H9 (cell line): Measurements from ENCODE around the gene TYMP. TPM values are rescaled to one million over a fixed set of nuclear protein-coding genes. Genes with fewer than 3 reads are reported as not detected.

Experiments
- DNase-seq: peaks from one replicate; pipeline ENCODE4 v3.0.0-alpha.2; 2017
- H2AFZ ChIP-seq: one replicate; pipeline ENCODE4 v1.6.1; 2013; ENCODE audit warnings: mild to moderate bottlenecking, low read length, control low read depth, moderate library complexity
- H2AK5ac ChIP-seq: 2 replicates; pipeline ENCODE4 v1.6.1; 2013; ENCODE audit warnings: low read length, control low read depth, mixed read lengths; ENCODE audit not compliant: insufficient read length
- H2BK120ac ChIP-seq: one replicate; pipeline ENCODE4 v1.6.1; 2013; ENCODE audit warnings: low read depth, mild to moderate bottlenecking, low read length, control low read depth, inconsistent platforms; ENCODE audit not compliant: poor library complexity, severe bottlenecking
- H2BK12ac ChIP-seq: 2 replicates; pipeline ENCODE4 v1.6.1; 2013; ENCODE audit warnings: low read length, control low read depth, mixed read lengths, low read depth; ENCODE audit not compliant: insufficient read length
- H2BK15ac ChIP-seq: 2 replicates; pipeline ENCODE4 v1.6.1; 2013; ENCODE audit warnings: low read depth, low read length, control low read depth
- H2BK20ac ChIP-seq: one replicate; pipeline ENCODE4 v1.6.1; 2013; ENCODE audit warnings: low read depth, mild to moderate bottlenecking, low read length, control low read depth, inconsistent platforms; ENCODE audit not compliant: poor library complexity, severe bottlenecking
- H2BK5ac ChIP-seq: 2 replicates; pipeline ENCODE4 v1.6.1; 2013; ENCODE audit warnings: low read length, control low read depth, mixed read lengths; ENCODE audit not compliant: insufficient read length
- H3K14ac ChIP-seq: 2 replicates; pipeline ENCODE4 v1.6.1; 2013; ENCODE audit warnings: low read length, control low read depth; ENCODE audit not compliant: insufficient read depth
- H3K18ac ChIP-seq: 2 replicates; pipeline ENCODE4 v1.6.1; 2013; ENCODE audit warnings: low read depth, mild to moderate bottlenecking, mixed read lengths, low read length, control low read depth; ENCODE audit not compliant: insufficient read length
- H3K23ac ChIP-seq: 2 replicates; pipeline ENCODE4 v1.6.1; 2013; ENCODE audit warnings: low read length, control low read depth, mixed read lengths, low read depth; ENCODE audit not compliant: insufficient read length
- H3K23me2 ChIP-seq: 2 replicates; pipeline ENCODE4 v1.6.1; 2013; ENCODE audit warnings: low read depth, mild to moderate bottlenecking, mixed read lengths, low read length, control low read depth; ENCODE audit not compliant: insufficient read length, poor library complexity, severe bottlenecking
- H3K27ac ChIP-seq: 2 replicates; pipeline ENCODE4 v1.5.1; 2013; ENCODE audit warnings: low read length, control low read depth, mixed read lengths, low read depth; ENCODE audit not compliant: insufficient read length
- H3K27me3 ChIP-seq: 2 replicates; pipeline ENCODE4 v1.6.1; 2013; ENCODE audit warnings: low read length, control low read depth, inconsistent platforms; ENCODE audit not compliant: insufficient read depth
- H3K4ac ChIP-seq: 2 replicates; pipeline ENCODE4 v1.6.1; 2013; ENCODE audit warnings: low read depth, mild to moderate bottlenecking, control low read depth, inconsistent platforms, low read length, moderate library complexity
- H3K4me1 ChIP-seq: 2 replicates; pipeline ENCODE4 v1.6.1; 2013; ENCODE audit warnings: low read length, control low read depth, inconsistent platforms; ENCODE audit not compliant: insufficient read depth
- H3K4me2 ChIP-seq: 2 replicates; pipeline ENCODE4 v1.6.1; 2013; ENCODE audit warnings: low read length, control low read depth, mixed read lengths; ENCODE audit not compliant: insufficient read length, insufficient read depth
- H3K56ac ChIP-seq: 2 replicates; pipeline ENCODE4 v1.6.1; 2013; ENCODE audit warnings: low read depth, mild to moderate bottlenecking, mixed read lengths, low read length, control low read depth; ENCODE audit not compliant: insufficient read length
- H3K79me1 ChIP-seq: 2 replicates; pipeline ENCODE4 v1.6.1; 2013; ENCODE audit warnings: low read depth, mild to moderate bottlenecking, moderate library complexity, low read length, control low read depth, inconsistent platforms; ENCODE audit not compliant: insufficient read depth, poor library complexity, severe bottlenecking
- H3K79me2 ChIP-seq: 2 replicates; pipeline ENCODE4 v1.6.1; 2013; ENCODE audit warnings: low read length, control low read depth, inconsistent platforms; ENCODE audit not compliant: insufficient read depth
- H3K9ac ChIP-seq: 2 replicates; pipeline ENCODE4 v1.6.1; 2013; ENCODE audit warnings: low read length, control low read depth, mixed read lengths; ENCODE audit not compliant: insufficient read length; ENCODE audit errors: extremely low read depth
- H3K9me3 ChIP-seq: one replicate; pipeline ENCODE4 v1.6.1; 2013; ENCODE audit warnings: low read depth, low read length, inconsistent platforms; ENCODE audit not compliant: control insufficient read depth
- H3T11ph ChIP-seq: one replicate; pipeline ENCODE4 v1.6.1; 2013; ENCODE audit warnings: mild to moderate bottlenecking, low read length, control low read depth, inconsistent platforms
- H4K20me1 ChIP-seq: one replicate; pipeline ENCODE4 v1.6.1; 2013; ENCODE audit not compliant: control insufficient read depth, insufficient read length, insufficient read depth
- H4K5ac ChIP-seq: 2 replicates; pipeline ENCODE4 v1.6.1; 2013; ENCODE audit warnings: low read depth, mild to moderate bottlenecking, mixed read lengths, low read length, control low read depth; ENCODE audit not compliant: insufficient read length
- H4K8ac ChIP-seq: replicated peaks from 2 replicates; pipeline ENCODE4 v1.6.1; 2013; ENCODE audit warnings: low read length, control low read depth, mixed read lengths, low read depth; ENCODE audit not compliant: insufficient read length
- H4K91ac ChIP-seq: 2 replicates; pipeline ENCODE4 v1.6.1; 2013; ENCODE audit warnings: low read depth, mild to moderate bottlenecking, moderate library complexity, mixed read lengths, low read length, control low read depth; ENCODE audit not compliant: insufficient read length
- H3K27ac Mint-ChIP-seq, 3 experiments: 2 replicates in 2 of 3; 3 replicates in 1 of 3; pipeline ENCODE4 v1.8.0; 2020 to 2021; ENCODE audit warnings: mixed read lengths in 3 of 3, mild to moderate bottlenecking in 1 of 3, moderate library complexity in 1 of 3
- H3K27me3 Mint-ChIP-seq: 2 replicates; pipeline ENCODE4 v1.8.0; 2021; ENCODE audit warnings: low read depth, mild to moderate bottlenecking, moderate library complexity, mixed read lengths
- H3K36me3 Mint-ChIP-seq, 3 experiments: 2 replicates in 2 of 3; 3 replicates in 1 of 3; pipeline ENCODE4 v1.8.0; 2020 to 2021; ENCODE audit warnings: low read depth in 3 of 3, mixed read lengths in 3 of 3; ENCODE audit not compliant: insufficient read depth in 1 of 3
- H3K4me1 Mint-ChIP-seq, 2 experiments: 2 replicates each; pipeline ENCODE4 v1.8.0; 2020; ENCODE audit warnings: mixed read lengths in 2 of 2
- H3K4me3 Mint-ChIP-seq, 2 experiments: 2 replicates in 1 of 2; 3 replicates in 1 of 2; pipeline ENCODE4 v1.8.0; 2020 to 2021; ENCODE audit warnings: mild to moderate bottlenecking in 2 of 2, mixed read lengths in 2 of 2, moderate library complexity in 1 of 2
- H3K9me3 Mint-ChIP-seq, 2 experiments: 2 replicates in 1 of 2; 3 replicates in 1 of 2; pipeline ENCODE4 v1.8.0; 2020; ENCODE audit warnings: mild to moderate bottlenecking in 2 of 2, mixed read lengths in 2 of 2, moderate library complexity in 1 of 2
- CTCF ChIP-seq: fragments of 200-600 bp; sonication (generic); conservative IDR thresholded peaks from 3 replicates; pipeline ENCODE4 v1.8.0; 2021; ENCODE audit warnings: antibody characterized with exemption, mild to moderate bottlenecking
- WGBS: extraction: QIAGEN DNeasy Blood & Tissue Kit; methylation state at CpG from one replicate; pipeline ENCODE4 v1.1.7; 2013; ENCODE audit warnings: missing lambda C conversion rate, low lambda C conversion rate, mixed read lengths; ENCODE audit not compliant: insufficient read length; ENCODE audit errors: extremely low coverage; 5-methylcytosine and 5-hydroxymethylcytosine counted together
- total RNA-seq: library from RNA; stranded (reverse); gene quantifications from 2 replicates; pipeline ENCODE4 v1.2.1, GENCODE V29; 2021

TYMP gene
- total RNA-seq, 1 experiment from 2014 or later: 1.0 TPM

GRCh38 chr22:50503475-50504145 lies 26.2 kb downstream of the TYMP start:
- DNase-seq: peak; percentile 34
- no peak overlapping the region for H3K56ac ChIP-seq
- H2BK15ac ChIP-seq: no peak overlapping the region
- 0 out of 3 replicates have a peak, but pooled peaks have one; percentile 18 for TF ChIP-seq CTCF
- peaks cover 2 to 5% of the 10 kb centered on the region in 2 experiments for H3K4me1 Mint-ChIP-seq
- no peak overlapping the region for H3K4me2 ChIP-seq
- H2BK5ac ChIP-seq: no peak overlapping the region
- no peaks in the 10 kb centered on the region for H3K9me3 ChIP-seq
- no peak overlapping the region for H3K14ac ChIP-seq
- no peak overlapping the region for H4K91ac ChIP-seq
- no peaks in the 10 kb centered on the region for H3K4me1 ChIP-seq
- no peak overlapping the region for H3K9ac ChIP-seq
- peaks cover under 1% of the 10 kb centered on the region for H3K79me1 ChIP-seq
- no peak overlapping the region for H3K27ac Mint-ChIP-seq
- H3K36me3 Mint-ChIP-seq: peaks cover 0 to 3% (median 0%) of the 10 kb centered on the region in 3 experiments; a peak in 2 of 7 replicates
- no peaks in the 10 kb centered on the region for H3K27me3 ChIP-seq
- H3K79me2 ChIP-seq: peaks cover under 1% of the 10 kb centered on the region; the same call in 1 of the 2 replicates
- no CpG with 5 or more reads among the region's 26 CpGs for WGBS
- no peaks in the 10 kb centered on the region for H3K9me3 Mint-ChIP-seq
- no peak overlapping the region for H2BK20ac ChIP-seq
- H2AK5ac ChIP-seq: no peak overlapping the region
- H3K27me3 Mint-ChIP-seq: no peaks in the 10 kb centered on the region
- no peak overlapping the region for H3K23ac ChIP-seq
- no peak overlapping the region for H3K4me3 Mint-ChIP-seq
- H2BK120ac ChIP-seq: no peak overlapping the region
- no peak overlapping the region for H3K27ac ChIP-seq
- H4K20me1 ChIP-seq: no peaks in the 10 kb centered on the region
- no peak overlapping the region for H3T11ph ChIP-seq
- H2BK12ac ChIP-seq: no peak overlapping the region
- no peak overlapping the region for H2AFZ ChIP-seq
- H3K18ac ChIP-seq: no peak overlapping the region
- no peak overlapping the region for H4K5ac ChIP-seq
- no peak overlapping the region for H3K4ac ChIP-seq
- peaks cover 10% of the 10 kb centered on the region for H3K23me2 ChIP-seq
- H4K8ac ChIP-seq: no peak overlapping the region
